HG03558 (cell line): ENCODE measurements around the gene GABRB1.
A peak's percentile ranks its signal among the peaks of the same experiment; 100 is the strongest.

Experiments
- ATAC-seq: cut with Tn5 transposase; IDR thresholded peaks from one replicate; pipeline ENCODE4 v1.9.1; 2021; ENCODE audit warnings: moderate number of reproducible peaks; ENCODE audit not compliant: unreplicated experiment; ENCODE audit errors: extremely low read depth

Gene GABRB1

GRCh38 chr4:47434931-47435330 is 403.6 kb downstream of the GABRB1 start:
- no peak for ATAC-seq

GRCh38 chr4:47442980-47443379 is 411.6 kb downstream of the GABRB1 start:
- ATAC-seq, result no peak

GRCh38 chr4:47444031-47444430 is 412.7 kb downstream of the GABRB1 start:
- no peak for ATAC-seq

- ATAC-seq, result no peak
Observed at GRCh38 chr4:47451657-47452056, 420.3 kb downstream of the GABRB1 start.

GRCh38 chr4:47462799-47463234 is 431.4 kb downstream of the GABRB1 start:
- ATAC-seq, result no peak

GRCh38 chr4:47463235-47463956 is 432.0 kb downstream of the GABRB1 start, which contains the start of gene COMMD8:
COMMD8 (minus strand) TSS chr4:47463702; CDS start chr4:47463651, 51 bp downstream.
- peak; percentile 82 for ATAC-seq

- ATAC-seq, result peak; percentile 26
Observed at GRCh38 chr4:47465004-47465403, 433.6 kb downstream of the GABRB1 start.

- ATAC-seq, result no peak
Observed at GRCh38 chr4:47466056-47466785, 434.9 kb downstream of the GABRB1 start.

- no peak for ATAC-seq
Observed at GRCh38 chr4:47468706-47469365, 437.5 kb downstream of the GABRB1 start.

GRCh38 chr4:47469951-47470350 is 438.6 kb downstream of the GABRB1 start:
- no peak for ATAC-seq

GRCh38 chr4:47471064-47471463 is 439.7 kb downstream of the GABRB1 start:
- no peak for ATAC-seq

GRCh38 chr4:47471591-47471990 is 440.2 kb downstream of the GABRB1 start:
- ATAC-seq, result no peak

- no peak for ATAC-seq
Observed at GRCh38 chr4:47473141-47473750, 441.9 kb downstream of the GABRB1 start.

GRCh38 chr4:47474799-47475198 is 443.4 kb downstream of the GABRB1 start:
- ATAC-seq, result no peak

- no peak for ATAC-seq
Observed at GRCh38 chr4:47475411-47475810, 444.0 kb downstream of the GABRB1 start.
